ENCODE measurements around the gene CNN2. TPM values are rescaled to one million over a fixed set of nuclear protein-coding genes. Genes with fewer than 3 reads are reported as not detected.

Gene CNN2
- polyA plus RNA-seq, 2 of the 4 experiments (the other 2 are of a cell fraction) = 31.7 to 99.3 TPM

- ChIA-PET CTCF (interaction anchor here (1.1 kb wide), 1 partner anchor 66 kb away, joined by 4 read pairs; no protein-coding TSS in a partner anchor), POLR2A (no interaction called here)
- ATAC-seq (no peak), FAIRE-seq (no peak), DNase-seq (ENCODE audit: low read depth in 1 of 2, low spot score in 1 of 2) (no peak)
- H3K4me1 ChIP-seq = peaks cover 14% of the 10 kb centered on the region; the same call in 2 of the 3 replicates
- 88% methylated on average over 7 of the region's 14 CpGs for WGBS (ENCODE audit: missing lambda C conversion rate)
- H3K4me2 ChIP-seq = no peak overlapping the region
- H3K4me3 ChIP-seq = no peak overlapping the region
- TF ChIP-seq HOXB5 (CRISPR knock-in tag; IDR thresholded peaks at IDR 0.05) = no peak
- no peak for TF ChIP-seq NFE2L2 (conservative IDR thresholded peaks at IDR 0.05; ENCODE audit: low read length)
- TF ChIP-seq REST (IDR thresholded peaks at IDR 0.05) = no peak
- TF ChIP-seq, protein P1, sequence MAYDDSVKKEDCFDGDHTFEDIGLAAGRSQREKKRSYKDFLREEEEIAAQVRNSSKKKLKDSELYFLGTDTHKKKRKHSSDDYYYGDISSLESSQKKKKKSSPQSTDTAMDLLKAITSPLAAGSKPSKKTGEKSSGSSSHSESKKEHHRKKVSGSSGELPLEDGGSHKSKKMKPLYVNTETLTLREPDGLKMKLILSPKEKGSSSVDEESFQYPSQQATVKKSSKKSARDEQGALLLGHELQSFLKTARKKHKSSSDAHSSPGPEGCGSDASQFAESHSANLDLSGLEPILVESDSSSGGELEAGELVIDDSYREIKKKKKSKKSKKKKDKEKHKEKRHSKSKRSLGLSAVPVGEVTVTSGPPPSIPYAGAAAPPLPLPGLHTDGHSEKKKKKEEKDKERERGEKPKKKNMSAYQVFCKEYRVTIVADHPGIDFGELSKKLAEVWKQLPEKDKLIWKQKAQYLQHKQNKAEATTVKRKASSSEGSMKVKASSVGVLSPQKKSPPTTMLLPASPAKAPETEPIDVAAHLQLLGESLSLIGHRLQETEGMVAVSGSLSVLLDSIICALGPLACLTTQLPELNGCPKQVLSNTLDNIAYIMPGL (CRISPR knock-in tag; IDR thresholded peaks at IDR 0.05; ENCODE audit: borderline replicate concordance) = no peak
- TF ChIP-seq GATA3 (IDR thresholded peaks at IDR 0.05; ENCODE audit: borderline replicate concordance) = no peak
- TF ChIP-seq HOXB13 (CRISPR knock-in tag; IDR thresholded peaks at IDR 0.05; ENCODE audit: low read depth) = no peak
- TF ChIP-seq CBX8 (IDR thresholded peaks at IDR 0.05) = no peak
- no peak for TF ChIP-seq HDAC2 (IDR thresholded peaks at IDR 0.05)
- no peak for TF ChIP-seq CBX2 (IDR thresholded peaks at IDR 0.05; ENCODE audit: borderline replicate concordance, low read depth)
- no peak for TF ChIP-seq ZFP36 (IDR thresholded peaks at IDR 0.05; ENCODE audit: borderline replicate concordance, partially characterized antibody)
- H3K27ac ChIP-seq = no peak overlapping the region
- no peaks in the 10 kb centered on the region for H3K9me3 ChIP-seq
These were observed 38.3 kb upstream of the CNN2 start for GRCh38 chr19:988081-988480.

DNA sequence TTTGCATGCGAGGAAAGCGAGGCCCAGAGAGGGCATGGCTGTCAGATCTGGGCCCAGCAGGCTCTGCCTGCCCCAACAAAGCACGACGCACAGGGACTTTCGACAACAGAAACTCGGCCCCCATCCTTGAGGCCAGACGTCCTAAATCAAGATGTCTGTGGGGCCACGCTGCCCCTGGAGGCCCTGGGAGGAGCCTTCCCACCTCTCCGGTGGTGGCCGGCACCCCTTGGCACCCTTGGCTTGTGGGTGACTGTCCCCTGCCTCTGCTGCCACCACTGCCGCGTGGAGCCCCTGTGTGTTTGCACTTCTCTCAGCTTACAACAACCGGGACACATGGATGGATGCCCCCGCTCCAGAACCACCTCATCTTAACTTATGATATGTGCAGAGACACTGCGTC, 37.9 kb upstream of the CNN2 start:
- H3K4me3 ChIP-seq = no peak overlapping the region
- H3K9me3 ChIP-seq = no peaks in the 10 kb centered on the region
- peaks cover 10% of the 10 kb centered on the region; the same call in 2 of the 3 replicates for H3K4me1 ChIP-seq
- ChIA-PET CTCF (interaction anchor here (1.1 kb wide), 1 partner anchor 66 kb away, joined by 4 read pairs; no protein-coding TSS in a partner anchor), POLR2A (no interaction called here)
- H3K27ac ChIP-seq = no peak overlapping the region
- WGBS (ENCODE audit: missing lambda C conversion rate) = 97% methylated on average over 9 of the region's 15 CpGs
- ATAC-seq (no peak), FAIRE-seq (no peak), DNase-seq (ENCODE audit: low read depth in 1 of 2, low spot score in 1 of 2) (no peak)
- H3K4me2 ChIP-seq = no peak overlapping the region
- TF ChIP-seq CHD2 (IDR thresholded peaks at IDR 0.05; ENCODE audit: low read length, partially characterized antibody) = no peak
- no peak for TF ChIP-seq CBX8 (IDR thresholded peaks at IDR 0.05)
- TF ChIP-seq USF2 (IDR thresholded peaks at IDR 0.05) = no peak
- TF ChIP-seq, protein P1 (CRISPR knock-in tag; IDR thresholded peaks at IDR 0.05; ENCODE audit: borderline replicate concordance) = no peak
- no peak for TF ChIP-seq HOXB5 (CRISPR knock-in tag; IDR thresholded peaks at IDR 0.05)
- no peak for TF ChIP-seq HOXA7 (CRISPR knock-in tag; IDR thresholded peaks at IDR 0.05)
- TF ChIP-seq RAD21 (conservative IDR thresholded peaks at IDR 0.05 in 1 of 2, IDR thresholded peaks at IDR 0.05 in 1 of 2) = no peak
- no peak for TF ChIP-seq RCOR1 (IDR thresholded peaks at IDR 0.05; ENCODE audit: low read depth, low read length)
